Left hindlimb (tissue), 1 donor: ENCODE results near the gene RTN4IP1.
"Not testable (repeated sequence)": the region's sequence is repeated elsewhere in the genome, so short reads cannot be mapped to it uniquely, and the experiment has no call there.

Experiments
- DNase-seq: peaks from one replicate; pipeline ENCODE4 v3.0.0-alpha.2; 2018

Gene RTN4IP1

DNA sequence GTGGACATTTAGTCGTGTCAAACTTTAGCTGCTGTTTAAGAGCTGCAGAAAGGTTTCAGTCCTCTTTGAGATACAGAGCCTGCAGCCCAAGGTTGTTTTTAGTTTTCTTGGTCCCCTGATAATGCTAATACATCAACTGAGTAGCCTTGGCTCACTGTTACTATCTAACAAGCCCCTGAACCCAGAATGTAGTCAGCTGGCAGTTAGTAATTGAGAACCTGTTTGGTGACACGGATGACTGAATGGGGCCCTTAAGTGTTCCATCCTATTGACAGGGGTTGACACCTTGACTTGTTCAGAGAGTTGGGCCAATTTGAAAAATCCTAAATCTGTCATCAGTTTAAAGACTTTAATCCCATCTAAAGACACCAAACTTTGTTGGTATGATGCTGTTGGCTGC lies 2.8 kb downstream of the RTN4IP1 start:
- DNase-seq: no peak

GRCh38 chr6:106623039-106623438 lies 6.3 kb downstream of the RTN4IP1 start:
- DNase-seq: no peak

GRCh38 chr6:106622412-106622811 lies 6.9 kb downstream of the RTN4IP1 start:
- no peak for DNase-seq

- no peak for DNase-seq
These were observed 8.2 kb downstream of the RTN4IP1 start for GRCh38 chr6:106620931-106621672.

DNA sequence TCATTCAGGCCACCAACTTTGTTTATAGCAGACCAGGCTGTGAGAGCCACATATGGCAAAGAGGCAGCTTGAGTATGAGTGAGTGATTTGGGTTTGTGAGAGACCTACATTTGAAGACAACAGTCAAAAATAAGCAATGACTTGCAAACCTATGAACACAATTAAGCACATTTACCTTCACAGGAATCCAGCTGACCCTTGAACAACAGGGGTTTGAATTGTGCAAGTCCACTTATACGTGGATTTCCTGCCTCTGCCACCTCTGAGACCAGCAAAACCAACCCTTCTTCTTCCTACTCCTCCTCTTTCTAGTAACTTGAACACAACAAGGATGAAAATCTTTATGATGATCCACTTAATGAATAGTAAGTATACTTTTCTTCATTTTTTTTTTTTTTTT lies 10.1 kb downstream of the RTN4IP1 start:
- no peak for DNase-seq

DNA sequence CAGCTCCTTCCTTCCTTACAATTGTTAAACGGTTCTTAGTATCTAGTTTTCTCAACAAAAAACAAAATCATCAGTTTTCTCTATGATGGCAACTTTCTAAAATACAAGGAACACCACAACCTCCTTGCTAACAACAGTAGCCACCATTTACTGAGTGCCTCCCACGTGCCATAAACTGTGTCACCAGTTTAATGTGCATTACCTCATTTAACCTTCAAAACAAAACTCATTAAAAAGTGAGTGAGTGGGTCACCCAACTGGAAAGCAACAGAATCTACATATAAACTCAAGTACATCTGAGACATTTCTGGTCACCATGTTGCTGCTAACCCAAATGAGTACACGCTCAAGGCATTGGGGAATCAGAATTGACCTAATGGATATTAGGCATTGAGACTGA lies 11.0 kb downstream of the RTN4IP1 start:
- DNase-seq: no peak

DNA sequence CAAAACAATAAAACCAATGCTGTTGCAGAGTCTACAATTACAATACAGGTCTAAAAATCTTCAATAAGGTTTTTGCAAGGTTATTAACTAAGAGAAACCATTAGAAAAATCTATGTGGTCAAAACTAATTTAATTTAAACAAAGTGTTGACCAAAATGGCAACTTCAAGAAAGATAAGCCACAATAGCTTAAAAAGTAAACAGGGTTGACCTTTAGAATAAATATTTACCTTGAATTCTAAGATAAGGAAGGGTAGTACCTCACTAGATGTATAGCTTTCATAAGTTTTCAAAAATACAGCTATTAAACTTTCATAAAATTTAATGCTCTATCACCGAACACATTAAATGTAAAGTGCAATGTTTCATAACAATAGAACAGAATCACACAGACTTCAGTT lies 11.4 kb downstream of the RTN4IP1 start:
- no peak for DNase-seq

DNA sequence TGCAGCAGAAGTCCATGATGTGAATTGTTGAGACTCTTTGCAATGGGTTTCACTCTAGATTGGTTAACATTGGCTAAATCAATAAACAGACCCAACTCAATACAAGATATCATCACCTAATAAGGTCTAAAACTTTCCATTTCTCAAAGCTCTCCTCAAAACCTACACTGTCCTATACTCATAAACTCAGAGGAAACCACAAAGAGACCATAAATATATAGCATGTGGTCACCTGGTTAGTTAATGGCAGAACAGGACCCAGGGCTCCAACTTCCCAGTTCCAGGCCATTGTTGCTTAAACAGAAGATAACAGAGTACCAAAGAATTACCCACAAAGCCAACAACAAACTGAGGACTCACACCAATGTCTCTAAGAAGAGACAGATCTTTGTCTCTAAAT lies 12.0 kb downstream of the RTN4IP1 start:
- DNase-seq: no peak

GRCh38 chr6:106614592-106615257 lies 14.6 kb downstream of the RTN4IP1 start:
- no peak for DNase-seq

DNA sequence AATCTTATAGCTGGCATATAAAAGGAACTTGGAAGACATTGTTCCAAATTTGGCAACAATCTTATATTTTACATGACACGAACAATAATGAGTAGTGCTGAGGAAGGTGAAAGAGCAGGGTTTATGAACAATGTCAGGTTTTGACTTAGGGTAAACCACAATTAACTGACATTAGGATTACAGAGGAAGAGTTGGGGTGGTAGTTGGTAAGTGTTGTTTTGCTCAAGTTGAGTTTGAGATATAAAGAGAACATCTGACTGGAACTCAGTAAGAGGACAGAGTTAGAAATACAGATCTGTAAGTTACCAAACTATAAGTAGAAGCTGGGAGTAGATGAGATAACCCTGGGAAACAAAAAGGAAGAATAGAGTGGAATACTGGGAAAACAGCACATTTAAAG lies 15.1 kb downstream of the RTN4IP1 start:
- no peak for DNase-seq

- DNase-seq: no peak
These were observed 15.7 kb downstream of the RTN4IP1 start for GRCh38 chr6:106613590-106613989.

DNA sequence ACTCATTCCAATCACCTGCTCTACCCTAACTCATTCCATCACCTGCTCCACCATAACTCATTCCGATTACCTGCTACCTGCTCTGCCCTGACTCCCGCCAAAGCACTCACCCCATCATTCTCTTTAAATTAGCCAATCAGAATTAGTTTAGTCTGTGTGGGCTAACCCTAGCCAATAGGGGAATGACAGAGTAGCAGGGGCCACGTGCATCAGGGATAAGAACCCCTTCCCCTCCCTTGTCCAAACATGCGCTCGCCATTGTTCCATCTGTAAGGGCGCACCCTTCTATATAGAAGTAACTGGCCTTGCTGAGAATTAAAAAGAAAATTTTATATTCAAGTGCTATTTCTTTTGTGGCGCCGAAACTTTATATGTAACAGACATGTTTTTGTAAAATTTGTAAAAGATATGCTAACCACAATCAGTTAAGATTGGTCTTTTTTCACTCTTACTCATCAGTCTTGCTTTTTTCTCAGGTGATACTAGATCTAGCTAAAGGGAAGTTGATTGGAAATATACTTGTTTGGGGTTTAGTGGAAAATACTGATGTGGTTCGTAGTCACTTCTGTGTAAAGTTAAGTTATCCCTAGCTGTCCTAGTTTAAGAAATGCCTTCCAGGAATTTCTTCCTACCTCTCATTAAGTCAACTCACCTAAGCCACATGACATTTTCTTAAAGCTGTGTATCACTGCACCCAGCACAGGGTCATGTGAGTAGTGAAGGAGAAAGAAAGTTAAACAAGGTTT lies 16.5 kb downstream of the RTN4IP1 start:
- no peak for DNase-seq

DNA sequence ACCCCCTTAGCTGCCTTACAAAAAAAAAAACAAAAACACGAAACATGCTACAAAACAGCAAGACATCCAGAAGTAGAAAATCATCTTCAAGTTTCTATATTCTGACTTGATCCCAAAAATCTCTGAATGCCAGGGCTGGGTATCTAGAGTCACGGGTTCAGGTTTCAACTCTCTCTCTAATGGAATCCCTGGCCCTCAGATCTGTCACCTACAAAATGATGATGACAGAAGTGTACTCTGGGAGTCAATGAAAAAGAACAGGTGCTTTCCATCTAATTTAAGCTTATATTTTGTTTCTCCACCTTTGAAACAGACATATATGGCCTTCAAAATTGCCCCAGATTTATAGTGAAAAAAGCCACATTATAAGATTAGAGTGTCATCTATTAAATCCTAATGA lies 18.3 kb downstream of the RTN4IP1 start:
- no peak for DNase-seq

DNA sequence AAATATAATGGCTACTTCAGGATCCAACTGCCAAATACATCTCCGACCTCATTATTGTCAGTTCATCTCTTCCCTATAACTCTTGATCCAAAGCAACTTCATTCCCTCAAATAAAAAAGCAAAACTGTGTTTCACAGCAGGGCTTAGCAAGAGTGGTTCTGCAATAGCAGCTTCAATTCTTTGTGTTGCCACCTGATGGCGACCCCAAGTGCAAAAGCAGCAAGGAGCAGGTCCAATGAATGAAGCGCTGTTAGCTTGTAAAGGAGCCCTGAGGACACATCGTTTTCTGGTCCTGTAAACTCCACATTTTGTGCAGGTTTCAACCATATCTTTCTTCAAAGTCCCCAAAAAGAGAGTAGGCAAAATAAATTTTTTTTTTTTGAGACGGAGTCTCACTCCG lies 19.6 kb downstream of the RTN4IP1 start:
- DNase-seq: no peak

GRCh38 chr6:106608080-106608668 lies 21.1 kb downstream of the RTN4IP1 start:
- DNase-seq: no peak

- no peak for DNase-seq
These were observed 29.0 kb downstream of the RTN4IP1 start for GRCh38 chr6:106600329-106600728.

GRCh38 chr6:106599440-106599839 lies 29.9 kb downstream of the RTN4IP1 start:
- no peak for DNase-seq

- DNase-seq: no peak
These were observed 38.0 kb downstream of the RTN4IP1 start for GRCh38 chr6:106591111-106591825.

- not testable (repeated sequence) for DNase-seq
These were observed 40.4 kb downstream of the RTN4IP1 start for GRCh38 chr6:106588937-106589336.

DNA sequence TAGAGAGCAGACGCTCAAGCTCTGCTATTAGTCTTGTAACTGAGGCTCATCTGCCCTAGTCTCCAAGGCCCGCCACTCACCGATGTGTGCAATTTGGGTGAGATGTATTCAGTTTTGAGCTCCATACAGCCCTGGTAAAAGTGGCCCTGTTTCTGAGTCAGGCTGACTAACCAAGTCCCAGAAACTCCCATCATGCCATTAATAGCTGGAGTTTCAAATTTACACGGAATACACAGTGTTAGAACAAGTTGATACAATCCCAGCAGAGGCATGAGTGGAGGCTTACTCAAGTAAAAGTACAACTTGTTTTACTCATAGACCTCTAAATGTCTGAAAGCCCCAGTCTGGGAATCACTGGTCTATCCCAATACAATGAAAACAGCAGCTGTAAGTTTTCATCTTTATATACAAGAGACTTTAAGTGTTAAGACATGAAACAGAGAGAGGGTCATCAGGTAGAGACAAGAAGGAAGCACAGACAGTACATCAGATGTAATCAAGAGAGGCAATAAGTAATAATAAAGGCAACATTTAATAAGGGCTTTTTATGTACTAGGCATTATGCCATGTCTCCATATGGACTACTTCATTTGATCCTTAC lies 42.4 kb downstream of the RTN4IP1 start:
- DNase-seq: no peak

GRCh38 chr6:106581468-106581867 lies 47.8 kb downstream of the RTN4IP1 start:
- no peak for DNase-seq

DNA sequence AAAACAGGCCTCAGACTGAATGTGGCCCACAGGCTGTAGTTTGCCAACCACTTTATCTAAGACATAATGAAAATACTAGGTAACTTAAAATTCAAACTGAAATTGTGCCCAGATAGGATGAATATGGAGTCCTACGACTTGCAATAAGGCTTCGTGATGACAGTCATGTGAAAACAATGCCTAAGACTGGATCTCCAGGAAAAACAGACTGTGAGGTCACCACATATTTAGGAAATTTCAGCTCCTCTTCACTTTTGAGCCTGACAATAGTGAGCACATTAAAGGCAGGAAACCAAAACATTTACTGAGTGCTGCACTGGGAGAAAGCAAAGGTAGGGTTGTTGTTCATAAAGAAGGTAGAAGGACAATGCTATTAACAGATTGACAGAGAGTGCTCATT lies 50.0 kb downstream of the RTN4IP1 start:
- DNase-seq: no peak
